Lower lobe of right lung (tissue), 2 donors: ENCODE measurements around the gene INPP5K. TPM values are rescaled to one million over a fixed set of nuclear protein-coding genes. Genes with fewer than 3 reads are reported as not detected.

Experiments
- ATAC-seq, 2 donors: fragments of 200-7000 bp; cut with Tn5 transposase; one replicate each; pipeline ENCODE4 v1.9.1; 2020 to 2022; ENCODE audit warnings: mild to moderate bottlenecking in 2 of 2, moderate library complexity in 2 of 2
- DNase-seq: peaks from one replicate; pipeline ENCODE4 v3.0.0-alpha.2; 2020
- H3K27ac ChIP-seq: fragments of 200-600 bp; one replicate; pipeline ENCODE4 v1.8.0; 2022
- H3K27me3 ChIP-seq: fragments of 200-600 bp; one replicate; pipeline ENCODE4 v1.8.0; 2022; ENCODE audit warnings: low read depth
- H3K36me3 ChIP-seq: fragments of 200-600 bp; one replicate; pipeline ENCODE4 v1.8.0; 2022; ENCODE audit warnings: mild to moderate bottlenecking
- H3K4me1 ChIP-seq: fragments of 200-600 bp; one replicate; pipeline ENCODE4 v1.8.0; 2022
- H3K4me3 ChIP-seq: fragments of 200-600 bp; one replicate; pipeline ENCODE4 v1.8.0; 2022; ENCODE audit warnings: mild to moderate bottlenecking
- H3K9me3 ChIP-seq: fragments of 200-600 bp; one replicate; pipeline ENCODE4 v1.8.0; 2022
- intact Hi-C: fragments of 100-400 bp; cut with DNase I; formaldehyde crosslinking; loops from one replicate; pipeline ENCODE4 v1.11.0; 2022
- total RNA-seq: library from RNA; stranded (reverse); fragmentation: NEBNext Ultra II Directional; extraction: Animal tissue kit (Norgen Biotek cat#: 25700); gene quantifications from one replicate; pipeline ENCODE4 v1.2.1, GENCODE V29; 2021
- TF ChIP-seq, protein P1 (sequence below): fragments of 200-600 bp; IDR thresholded peaks from one replicate; pipeline ENCODE4 v1.8.0; 2022; ENCODE audit warnings: antibody characterized with exemption, mild to moderate bottlenecking
- donor health status: DM: no; HTN: yes; CAD: no; lungs with severe emphysema.

INPP5K gene
- total RNA-seq, 1 donor from 2014 or later, result 57.9 TPM

DNA sequence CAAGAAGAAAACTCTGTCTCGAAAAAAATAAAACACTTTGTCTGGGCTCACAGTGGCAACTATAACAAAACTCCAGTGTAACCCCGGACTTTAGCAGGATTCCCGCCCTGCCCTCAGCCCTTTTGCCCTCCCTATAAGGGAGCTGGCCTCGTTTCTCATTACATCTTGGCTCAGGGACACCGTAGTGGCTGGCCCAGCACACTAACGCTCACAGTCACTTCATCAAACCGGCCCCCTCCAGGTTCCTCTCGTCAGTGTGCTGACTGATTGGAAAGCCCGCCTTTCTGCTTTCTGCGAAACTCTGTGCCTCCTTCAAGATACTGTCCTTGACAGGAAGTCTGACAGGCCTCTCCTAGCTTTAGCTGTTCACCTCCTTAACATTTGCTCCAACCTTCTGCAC is 12.7 kb downstream of the INPP5K start:
- no peak for DNase-seq
- peaks cover 61% of the 10 kb centered on the region for H3K36me3 ChIP-seq
- H3K27me3 ChIP-seq, result no peaks in the 10 kb centered on the region
- TF ChIP-seq, protein P1, sequence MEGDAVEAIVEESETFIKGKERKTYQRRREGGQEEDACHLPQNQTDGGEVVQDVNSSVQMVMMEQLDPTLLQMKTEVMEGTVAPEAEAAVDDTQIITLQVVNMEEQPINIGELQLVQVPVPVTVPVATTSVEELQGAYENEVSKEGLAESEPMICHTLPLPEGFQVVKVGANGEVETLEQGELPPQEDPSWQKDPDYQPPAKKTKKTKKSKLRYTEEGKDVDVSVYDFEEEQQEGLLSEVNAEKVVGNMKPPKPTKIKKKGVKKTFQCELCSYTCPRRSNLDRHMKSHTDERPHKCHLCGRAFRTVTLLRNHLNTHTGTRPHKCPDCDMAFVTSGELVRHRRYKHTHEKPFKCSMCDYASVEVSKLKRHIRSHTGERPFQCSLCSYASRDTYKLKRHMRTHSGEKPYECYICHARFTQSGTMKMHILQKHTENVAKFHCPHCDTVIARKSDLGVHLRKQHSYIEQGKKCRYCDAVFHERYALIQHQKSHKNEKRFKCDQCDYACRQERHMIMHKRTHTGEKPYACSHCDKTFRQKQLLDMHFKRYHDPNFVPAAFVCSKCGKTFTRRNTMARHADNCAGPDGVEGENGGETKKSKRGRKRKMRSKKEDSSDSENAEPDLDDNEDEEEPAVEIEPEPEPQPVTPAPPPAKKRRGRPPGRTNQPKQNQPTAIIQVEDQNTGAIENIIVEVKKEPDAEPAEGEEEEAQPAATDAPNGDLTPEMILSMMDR, result no peak
- no peak overlapping the region for H3K4me3 ChIP-seq
- H3K9me3 ChIP-seq, result no peaks in the 10 kb centered on the region
- ATAC-seq, result no peak
- H3K4me1 ChIP-seq, result peaks cover 7% of the 10 kb centered on the region
- H3K27ac ChIP-seq, result no peak overlapping the region
- intact Hi-C loops, result no loop called here

DNA sequence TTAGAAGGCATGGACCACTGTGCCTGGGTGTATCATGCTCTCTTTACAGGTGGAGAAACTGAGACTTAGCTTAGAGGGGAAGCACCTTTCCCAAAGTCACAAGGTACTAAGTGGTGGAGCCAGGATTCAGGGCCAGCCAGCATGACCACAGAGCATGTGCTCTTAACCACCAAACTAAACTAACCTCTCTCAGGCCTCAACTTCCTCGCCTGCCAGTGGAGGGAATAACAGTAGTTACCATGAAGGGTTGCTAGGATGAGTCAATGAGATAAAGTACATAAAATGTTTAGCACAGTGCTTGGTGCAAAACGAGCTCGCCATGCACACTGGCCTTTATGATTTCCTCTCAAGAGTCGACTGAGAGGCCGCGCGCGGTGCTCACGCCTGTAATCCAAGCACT is 17.5 kb downstream of the INPP5K start:
- DNase-seq (no peak), ATAC-seq (no peak)
- Histone ChIP-seq H3K9me3 (no peaks in the 10 kb centered on the region), H3K27me3 (no peaks in the 10 kb centered on the region), H3K27ac (no peak overlapping the region), H3K4me1 (peaks cover 32% of the 10 kb centered on the region), H3K36me3 (peaks cover 54% of the 10 kb centered on the region), H3K4me3 (no peak overlapping the region)
- intact Hi-C loops, result no loop called here
- TF ChIP-seq, protein P1, result no peak

DNA sequence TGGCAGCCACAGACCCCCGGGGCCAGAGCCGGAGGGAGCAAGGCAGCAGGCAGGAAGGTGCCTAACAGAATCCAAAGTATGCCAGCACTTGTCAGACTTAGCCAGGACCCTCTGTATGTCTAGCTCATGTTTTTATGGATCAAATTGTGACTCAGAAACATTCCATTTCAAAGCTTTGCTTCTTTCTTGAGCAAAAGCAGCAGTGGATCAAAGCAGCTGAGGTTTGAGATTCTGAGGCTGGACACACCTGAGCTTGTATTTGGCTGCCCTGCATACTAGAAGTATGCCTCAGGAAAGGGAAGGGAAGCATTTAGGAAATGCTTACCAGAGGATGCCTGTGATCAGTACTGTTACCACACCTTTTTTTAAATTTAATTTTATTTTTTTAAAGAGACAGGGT is 18.2 kb downstream of the INPP5K start:
- H3K9me3 ChIP-seq, result no peaks in the 10 kb centered on the region
- DNase-seq (no peak), ATAC-seq (no peak)
- TF ChIP-seq, protein P1, result no peak
- intact Hi-C loops, result no loop called here
- peaks cover 50% of the 10 kb centered on the region for H3K36me3 ChIP-seq
- H3K4me3 ChIP-seq, result no peak overlapping the region
- no peaks in the 10 kb centered on the region for H3K27me3 ChIP-seq
- no peak overlapping the region for H3K27ac ChIP-seq
- peaks cover 38% of the 10 kb centered on the region for H3K4me1 ChIP-seq

DNA sequence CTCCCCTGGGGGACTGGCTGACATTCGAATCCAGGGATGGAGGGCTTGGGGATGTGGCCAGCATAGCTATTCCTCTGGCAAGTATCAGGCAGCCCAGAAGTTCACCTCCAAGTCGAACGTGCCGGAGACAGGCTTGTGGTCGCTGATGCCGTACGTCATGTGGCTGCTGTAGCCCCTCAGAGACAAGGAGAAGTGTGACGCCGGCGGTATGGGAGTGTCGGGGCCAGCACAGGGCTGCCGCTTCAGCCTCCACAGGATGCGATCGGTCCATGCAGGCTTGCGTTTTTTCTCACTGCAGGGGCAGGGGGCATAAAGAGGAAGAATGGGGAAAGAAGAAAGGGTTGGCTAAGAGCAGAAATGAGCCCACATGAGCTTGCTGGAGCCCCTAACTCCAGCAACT is 18.6 kb downstream of the INPP5K start:
- TF ChIP-seq, protein P1, result no peak
- no peak overlapping the region for H3K4me3 ChIP-seq
- H3K36me3 ChIP-seq, result peaks cover 50% of the 10 kb centered on the region
- peaks cover 42% of the 10 kb centered on the region for H3K4me1 ChIP-seq
- no peaks in the 10 kb centered on the region for H3K27me3 ChIP-seq
- no peaks in the 10 kb centered on the region for H3K9me3 ChIP-seq
- ATAC-seq, result no peak
- H3K27ac ChIP-seq, result no peak overlapping the region
- DNase-seq, result no peak
- intact Hi-C loops, result no loop called here

DNA sequence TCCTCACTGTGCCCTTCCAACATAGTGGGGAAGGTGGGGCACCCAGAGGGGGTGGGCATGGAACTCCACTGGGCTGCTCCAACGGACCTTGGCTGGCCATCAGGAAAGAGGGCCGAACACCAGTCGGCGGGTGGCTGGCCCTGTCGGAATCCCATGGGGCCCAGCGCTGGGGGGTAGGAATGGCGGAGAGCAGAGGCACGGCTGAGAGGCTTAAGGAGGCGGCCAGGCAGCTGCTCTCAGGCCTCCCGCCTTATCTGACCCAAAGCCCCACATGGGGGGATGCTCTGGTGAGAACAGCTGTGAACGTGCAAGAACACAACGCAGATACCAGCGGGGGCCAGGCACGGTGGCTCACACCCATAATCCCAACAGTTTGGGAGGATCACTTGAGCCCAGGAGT is 19.5 kb downstream of the INPP5K start:
- no peak for DNase-seq
- Histone ChIP-seq H3K4me3 (no peak overlapping the region), H3K9me3 (no peaks in the 10 kb centered on the region), H3K27ac (no peak overlapping the region), H3K36me3 (peaks cover 50% of the 10 kb centered on the region), H3K4me1 (peaks cover 52% of the 10 kb centered on the region), H3K27me3 (no peaks in the 10 kb centered on the region)
- intact Hi-C loops, result no loop called here
- TF ChIP-seq, protein P1, result no peak
- ATAC-seq, result no peak
